22Rv1 (cell line): ENCODE results near the gene SF3B3.

Source experiments
- ZFX ChIP-seq: fragments of 450-650 bp; IDR thresholded peaks from 2 replicates; pipeline ENCODE4 v1.6.1; 2017; ENCODE audit warnings: antibody characterized with exemption, borderline replicate concordance
- TF ChIP-seq, protein P1 (sequence below): fragments of 450-650 bp; IDR thresholded peaks from 2 replicates; pipeline ENCODE4 v1.5.1; 2017; ENCODE audit warnings: mild to moderate bottlenecking

GRCh38 chr16:70605283-70605657, 81.7 kb downstream of the SF3B3 start:
- TF ChIP-seq, protein P1, sequence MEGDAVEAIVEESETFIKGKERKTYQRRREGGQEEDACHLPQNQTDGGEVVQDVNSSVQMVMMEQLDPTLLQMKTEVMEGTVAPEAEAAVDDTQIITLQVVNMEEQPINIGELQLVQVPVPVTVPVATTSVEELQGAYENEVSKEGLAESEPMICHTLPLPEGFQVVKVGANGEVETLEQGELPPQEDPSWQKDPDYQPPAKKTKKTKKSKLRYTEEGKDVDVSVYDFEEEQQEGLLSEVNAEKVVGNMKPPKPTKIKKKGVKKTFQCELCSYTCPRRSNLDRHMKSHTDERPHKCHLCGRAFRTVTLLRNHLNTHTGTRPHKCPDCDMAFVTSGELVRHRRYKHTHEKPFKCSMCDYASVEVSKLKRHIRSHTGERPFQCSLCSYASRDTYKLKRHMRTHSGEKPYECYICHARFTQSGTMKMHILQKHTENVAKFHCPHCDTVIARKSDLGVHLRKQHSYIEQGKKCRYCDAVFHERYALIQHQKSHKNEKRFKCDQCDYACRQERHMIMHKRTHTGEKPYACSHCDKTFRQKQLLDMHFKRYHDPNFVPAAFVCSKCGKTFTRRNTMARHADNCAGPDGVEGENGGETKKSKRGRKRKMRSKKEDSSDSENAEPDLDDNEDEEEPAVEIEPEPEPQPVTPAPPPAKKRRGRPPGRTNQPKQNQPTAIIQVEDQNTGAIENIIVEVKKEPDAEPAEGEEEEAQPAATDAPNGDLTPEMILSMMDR, result no peak
- no peak for TF ChIP-seq ZFX
